DND-41 (cell line): ENCODE data around the gene DUSP5.

ENCODE experiments used
- CTCF ChIP-seq: IDR thresholded peaks from 2 replicates; pipeline ENCODE4 v1.5.1; 2012; ENCODE audit warnings: borderline replicate concordance, low read length, moderate library complexity, mild to moderate bottlenecking; ENCODE audit not compliant: poor library complexity, severe bottlenecking; ENCODE audit errors: extremely low read depth
- EZH2 ChIP-seq: IDR thresholded peaks from 3 replicates; pipeline ENCODE4 v1.6.1; 2012; ENCODE audit warnings: borderline replicate concordance, low read depth, mild to moderate bottlenecking, moderate library complexity, low read length, inconsistent platforms; ENCODE audit not compliant: severe bottlenecking

GRCh38 chr10:110461530-110461929, 36.2 kb upstream of the DUSP5 start:
- no peak for TF ChIP-seq CTCF
- no peak for TF ChIP-seq EZH2
